IMR-90 (cell line): ENCODE data around the gene CRYBG3. TPM values are rescaled to one million over a fixed set of nuclear protein-coding genes. Genes with fewer than 3 reads are reported as not detected.

ENCODE experiments used
- ATAC-seq: fragments of 200-7000 bp; cut with Tn5 transposase; 2 replicates; pipeline ENCODE4 v1.9.1; 2020; ENCODE audit warnings: low read depth, mild to moderate bottlenecking, moderate library complexity
- BruUV-seq: library from RNA; stranded (reverse); fragments of 400-500 nt; replicated peaks from 2 replicates; lab custom pipeline; 2021; lab: Mats Ljungman, UMichigan
- CTCF ChIA-PET: fragments of 300-600 bp; formaldehyde crosslinking; extraction: SDS; loops from one replicate; lab custom pipeline; 2021; ENCODE audit warnings: antibody characterized with exemption; lab: Yijun Ruan, JAX
- POLR2A ChIA-PET: fragments of 300-600 bp; sonication (Branson Sonifier 250); formaldehyde crosslinking; loops from one replicate; lab custom pipeline; 2022; ENCODE audit warnings: antibody characterized with exemption; ENCODE audit not compliant: unreplicated experiment; lab: Charles Lee
- DNase-seq: peaks from one replicate; pipeline ENCODE4 v3.0.0; 2013
- H2AFZ ChIP-seq: replicated peaks from 2 replicates; pipeline ENCODE3; 2013; ENCODE audit warnings: low read length, mild to moderate bottlenecking; ENCODE audit not compliant: poor library complexity
- H2AK5ac ChIP-seq: 2 replicates; pipeline ENCODE4 v1.6.1; 2013; ENCODE audit warnings: low read depth, low read length, inconsistent platforms
- H2AK9ac ChIP-seq: replicated peaks from 2 replicates; pipeline ENCODE3; 2013; ENCODE audit warnings: mild to moderate bottlenecking, low read depth, low read length, moderate library complexity; ENCODE audit not compliant: poor library complexity
- H2BK120ac ChIP-seq: 2 replicates; pipeline ENCODE4 v1.6.1; 2013; ENCODE audit warnings: low read depth, low read length, inconsistent platforms
- H2BK15ac ChIP-seq: 3 replicates; pipeline ENCODE4 v1.6.1; 2013; ENCODE audit warnings: low read depth, low read length, inconsistent platforms
- H2BK20ac ChIP-seq: 2 replicates; pipeline ENCODE4 v1.6.1; 2013; ENCODE audit warnings: low read depth, mild to moderate bottlenecking, inconsistent platforms, low read length, moderate library complexity
- H2BK5ac ChIP-seq: 2 replicates; pipeline ENCODE4 v1.6.1; 2013; ENCODE audit warnings: mild to moderate bottlenecking, low read depth, low read length, inconsistent platforms; ENCODE audit not compliant: poor library complexity, severe bottlenecking
- H3K14ac ChIP-seq: replicated peaks from 2 replicates; pipeline ENCODE4 v1.6.1; 2013; ENCODE audit warnings: low read depth, low read length, inconsistent platforms
- H3K18ac ChIP-seq: 2 replicates; pipeline ENCODE4 v1.6.1; 2013; ENCODE audit warnings: low read depth, low read length, control low read depth
- H3K23ac ChIP-seq: 2 replicates; pipeline ENCODE4 v1.6.1; 2013; ENCODE audit warnings: low read depth, low read length, inconsistent platforms
- H3K27ac ChIP-seq: 2 replicates; pipeline ENCODE4 v1.5.1; 2013; ENCODE audit warnings: mild to moderate bottlenecking, control low read depth, low read length; ENCODE audit not compliant: insufficient read depth
- H3K27me3 ChIP-seq: 2 replicates; pipeline ENCODE4 v1.6.1; 2013; ENCODE audit warnings: low read length; ENCODE audit not compliant: control insufficient read depth, insufficient read depth
- H3K36me3 ChIP-seq: 2 replicates; pipeline ENCODE4 v1.6.1; 2013; ENCODE audit warnings: low read length, mixed read lengths; ENCODE audit not compliant: control insufficient read depth, insufficient read depth
- H3K4ac ChIP-seq: 2 replicates; pipeline ENCODE4 v1.6.1; 2013; ENCODE audit warnings: low read depth, low read length, inconsistent platforms
- H3K4me1 ChIP-seq: 2 replicates; pipeline ENCODE4 v1.6.1; 2013; ENCODE audit warnings: low read length, mixed read lengths; ENCODE audit not compliant: control insufficient read depth, insufficient read depth
- H3K4me2 ChIP-seq: 2 replicates; pipeline ENCODE4 v1.6.1; 2013; ENCODE audit warnings: low read depth, mild to moderate bottlenecking, control low read depth, low read length, moderate library complexity
- H3K4me3 ChIP-seq: 2 replicates; pipeline ENCODE4 v1.5.1; 2013; ENCODE audit warnings: low read depth, mild to moderate bottlenecking, control low read depth, low read length, moderate library complexity; ENCODE audit not compliant: insufficient read depth
- H3K56ac ChIP-seq: 2 replicates; pipeline ENCODE4 v1.6.1; 2013; ENCODE audit warnings: low read length, inconsistent platforms; ENCODE audit not compliant: insufficient read depth; ENCODE audit errors: extremely low read depth
- H3K79me1 ChIP-seq, 2 experiments: 2 replicates each; pipeline ENCODE4 v1.6.1; 2013; ENCODE audit warnings: low read length in 2 of 2, inconsistent platforms in 1 of 2, low read depth in 1 of 2
- H3K9ac ChIP-seq: 2 replicates; pipeline ENCODE4 v1.6.1; 2013; ENCODE audit warnings: low read depth, low read length, control low read depth
- H3K9me1 ChIP-seq: 2 replicates; pipeline ENCODE4 v1.6.1; 2013; ENCODE audit warnings: low read length, inconsistent platforms; ENCODE audit not compliant: insufficient read depth
- H3K9me3 ChIP-seq: 2 replicates; pipeline ENCODE4 v1.6.1; 2013; ENCODE audit warnings: low read length; ENCODE audit not compliant: control insufficient read depth, insufficient read depth
- H4K20me1 ChIP-seq: 2 replicates; pipeline ENCODE4 v1.6.1; 2013; ENCODE audit warnings: low read length, inconsistent platforms; ENCODE audit not compliant: insufficient read depth
- H4K5ac ChIP-seq: 2 replicates; pipeline ENCODE4 v1.6.1; 2013; ENCODE audit warnings: mild to moderate bottlenecking, low read depth, low read length, control low read depth
- H4K8ac ChIP-seq, 2 experiments: 2 replicates each; pipeline ENCODE4 v1.6.1; 2013; ENCODE audit warnings: low read depth in 2 of 2, low read length in 2 of 2, control low read depth in 1 of 2, inconsistent platforms in 1 of 2
- H4K91ac ChIP-seq: 2 replicates; pipeline ENCODE4 v1.6.1; 2013; ENCODE audit warnings: low read depth, low read length, inconsistent platforms; ENCODE audit not compliant: insufficient read depth
- CEBPB ChIP-seq: IDR thresholded peaks from 2 replicates; pipeline ENCODE4 v1.6.1; 2012; ENCODE audit warnings: low read depth, low read length, improper control_type of control experiment
- MAFK ChIP-seq: IDR thresholded peaks from 2 replicates; pipeline ENCODE4 v1.6.1; 2012; ENCODE audit warnings: low read depth, low read length, improper control_type of control experiment
- RFX5 ChIP-seq: IDR thresholded peaks from 2 replicates; pipeline ENCODE4 v1.8.0; 2012; ENCODE audit warnings: low read depth, mild to moderate bottlenecking, low read length, moderate library complexity
- WGBS, 2 experiments: methylation state at CpG; one replicate each; pipeline versions ENCODE4 v1.1.5 to v1.1.7; 2013; ENCODE audit warnings: missing lambda C conversion rate in 2 of 2; ENCODE audit not compliant: insufficient read length in 1 of 2; ENCODE audit errors: extremely low coverage in 2 of 2; 5-methylcytosine and 5-hydroxymethylcytosine counted together
- dilution Hi-C: fragments of 300-500 bp; cut with HindIII; formaldehyde crosslinking; loops from one replicate; pipeline ENCODE4 v1.14.3; 2018; ENCODE audit warnings: low sequenced_read_pairs; ENCODE audit not compliant: unreplicated experiment
- in situ Hi-C: fragments of 300-500 bp; cut with MboI; formaldehyde crosslinking; loops from 3 replicates; pipeline ENCODE4 v1.14.3; 2019; ENCODE audit warnings: low sequenced_read_pairs, inconsistent platforms, mixed read lengths
- intact Hi-C: fragments of 100-400 bp; cut with micrococcal nuclease; formaldehyde crosslinking; loops from 2 replicates; pipeline ENCODE4 v1.10.0; 2022
- polyA plus RNA-seq, 3 experiments: library from polyadenylated mRNA; depleted of rRNA; stranded (reverse); fragments of >200 nt; gene quantifications; 2 replicates each; pipeline ENCODE4 v1.2.3, GENCODE V29; 2012; ENCODE audit warnings: low replicate concordance in 1 of 3
- total RNA-seq: library from RNA; depleted of rRNA; stranded (reverse); fragments of >200 nt; gene quantifications from 2 replicates; pipeline ENCODE4 v1.2.3, GENCODE V29; 2012

Gene CRYBG3
- total and polyA plus RNA-seq, 2 of the 4 experiments (the other 2 are of a cell fraction) = 4.9 to 26.2 TPM

DNA sequence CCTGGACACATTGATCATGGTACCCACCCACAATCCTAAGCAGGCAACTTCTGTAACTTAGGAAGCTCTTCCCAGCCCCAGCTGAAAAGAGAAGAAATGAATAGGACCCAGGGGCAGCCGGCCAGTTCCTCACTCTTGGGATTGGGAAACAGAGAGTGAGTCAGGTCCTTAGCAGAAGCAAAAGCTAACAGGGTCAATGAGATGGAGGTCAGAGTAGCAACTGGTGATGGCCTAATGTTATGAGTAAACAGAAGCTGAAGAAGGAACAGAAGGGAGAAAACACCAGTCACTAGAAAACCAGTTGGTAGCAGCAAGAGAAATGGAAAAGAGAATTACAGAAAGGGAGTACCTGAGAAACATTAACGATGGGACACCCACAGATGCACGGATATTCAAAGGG is 130.5 kb downstream of the CRYBG3 start:
- Histone ChIP-seq H3K4ac (no peak overlapping the region), H2BK120ac (no peak overlapping the region), H2AFZ (no peak overlapping the region), H2BK20ac (no peak overlapping the region), H3K14ac (no peak overlapping the region), H3K9me1 (0 out of 2 replicates have a peak, but pooled peaks cover 4% of the 10 kb centered on the region), H2AK5ac (no peak overlapping the region), H2BK5ac (no peak overlapping the region), H3K36me3 (peaks cover 25% of the 10 kb centered on the region), H3K9me3 (no peaks in the 10 kb centered on the region), H2BK15ac (no peak overlapping the region), H3K27ac (no peak overlapping the region), H3K79me1 (peaks cover 0 to under 1% of the 10 kb centered on the region in 2 experiments; a peak in 1 of 4 replicates), H3K56ac (no peak overlapping the region), H4K91ac (no peak overlapping the region), H3K4me1 (peaks cover 5% of the 10 kb centered on the region), H3K23ac (no peak overlapping the region), H4K20me1 (no peaks in the 10 kb centered on the region), H3K9ac (no peak overlapping the region), H3K4me3 (no peak overlapping the region), H4K5ac (no peak overlapping the region), H4K8ac (no peak overlapping the region), H3K27me3 (no peaks in the 10 kb centered on the region), H3K4me2 (no peak overlapping the region), H2AK9ac (no peak overlapping the region), H3K18ac (no peak overlapping the region)
- ChIA-PET POLR2A (no interaction called here), CTCF (interaction anchor here (0.9 kb wide), 1 partner anchor 17 kb away, joined by 4 read pairs; no protein-coding TSS in a partner anchor)
- in situ Hi-C loops = no loop called here
- WGBS, 2 experiments = 100% methylated on average over 3 of the region's 3 CpGs; no CpG with 5 or more reads in 1 of the 2 experiments
- no TSS peak for BruUV-seq
- peak; percentile 91 for ATAC-seq
- intact Hi-C loops = no loop called here
- TF ChIP-seq RFX5 (peak; percentile 71; the same call in 1 of the 2 replicates), CEBPB (peak; percentile 69), MAFK (no peak)
- peak; percentile 74 for DNase-seq
- dilution Hi-C loops = no loop called here
